Trophoblast cell (in vitro differentiated cells and primary cell): ENCODE data around the gene NTNG1.

ENCODE experiments used
- DNase-seq, 2 donors: peaks; one replicate each; pipeline ENCODE4 v3.0.0-alpha.2; 2016
- H2AFZ ChIP-seq: 2 replicates; pipeline ENCODE4 v1.6.1; 2013; ENCODE audit warnings: low read length, moderate library complexity, mild to moderate bottlenecking; ENCODE audit not compliant: insufficient read depth, poor library complexity
- H2AK5ac ChIP-seq: 2 replicates; pipeline ENCODE4 v1.6.1; 2013; ENCODE audit warnings: mild to moderate bottlenecking, low read length
- H2BK120ac ChIP-seq: 2 replicates; pipeline ENCODE4 v1.6.1; 2013; ENCODE audit warnings: low read length, mild to moderate bottlenecking, moderate library complexity; ENCODE audit not compliant: insufficient read depth, poor library complexity
- H2BK12ac ChIP-seq: 2 replicates; pipeline ENCODE4 v1.6.1; 2013; ENCODE audit warnings: mild to moderate bottlenecking, low read length, moderate library complexity
- H2BK5ac ChIP-seq: 2 replicates; pipeline ENCODE4 v1.6.1; 2013; ENCODE audit warnings: low read length, low read depth, moderate library complexity, mild to moderate bottlenecking; ENCODE audit not compliant: poor library complexity
- H3K14ac ChIP-seq: 2 replicates; pipeline ENCODE4 v1.6.1; 2013; ENCODE audit warnings: mild to moderate bottlenecking, low read length
- H3K18ac ChIP-seq: 2 replicates; pipeline ENCODE4 v1.6.1; 2013; ENCODE audit warnings: mild to moderate bottlenecking, low read length
- H3K23ac ChIP-seq: 2 replicates; pipeline ENCODE4 v1.6.1; 2013; ENCODE audit warnings: low read length
- H3K27ac ChIP-seq: 2 replicates; pipeline ENCODE4 v1.5.1; 2013; ENCODE audit warnings: low read depth, mild to moderate bottlenecking, inconsistent platforms, low read length, moderate library complexity
- H3K27me3 ChIP-seq: 2 replicates; pipeline ENCODE4 v1.6.1; 2013; ENCODE audit warnings: inconsistent platforms, mild to moderate bottlenecking, low read length, moderate library complexity; ENCODE audit not compliant: insufficient read depth
- H3K36me3 ChIP-seq, 2 experiments: 1 replicate in 1 of 2; 2 replicates in 1 of 2; pipeline ENCODE4 v1.6.1; 2013; ENCODE audit warnings: low read length in 2 of 2, mild to moderate bottlenecking in 2 of 2, moderate library complexity in 1 of 2; ENCODE audit not compliant: insufficient read depth in 2 of 2, control insufficient read depth in 1 of 2
- H3K4ac ChIP-seq: 2 replicates; pipeline ENCODE4 v1.6.1; 2013; ENCODE audit warnings: low read depth, mild to moderate bottlenecking, low read length, moderate library complexity
- H3K4me1 ChIP-seq, 2 experiments: 1 replicate in 1 of 2; 2 replicates in 1 of 2; pipeline ENCODE4 v1.6.1; 2013; ENCODE audit warnings: low read length in 2 of 2, mild to moderate bottlenecking in 2 of 2, moderate library complexity in 1 of 2; ENCODE audit not compliant: insufficient read depth in 2 of 2, control insufficient read depth in 1 of 2
- H3K4me2 ChIP-seq: 2 replicates; pipeline ENCODE4 v1.6.1; 2013; ENCODE audit warnings: inconsistent platforms, mild to moderate bottlenecking, low read length, moderate library complexity
- H3K4me3 ChIP-seq: 2 replicates; pipeline ENCODE4 v1.5.1; 2013; ENCODE audit warnings: mild to moderate bottlenecking, low read depth, low read length, inconsistent platforms
- H3K79me1 ChIP-seq: one replicate; pipeline ENCODE4 v1.6.1; 2013; ENCODE audit warnings: low read length
- H3K79me2 ChIP-seq: 2 replicates; pipeline ENCODE4 v1.6.1; 2013; ENCODE audit warnings: low read length, mild to moderate bottlenecking; ENCODE audit not compliant: control insufficient read depth, insufficient read depth, poor library complexity
- H3K9ac ChIP-seq: 2 replicates; pipeline ENCODE4 v1.6.1; 2013; ENCODE audit warnings: mild to moderate bottlenecking, low read length
- H3K9me3 ChIP-seq: 2 replicates; pipeline ENCODE4 v1.6.1; 2013; ENCODE audit warnings: low read depth, mild to moderate bottlenecking, control low read depth, inconsistent platforms, low read length; ENCODE audit not compliant: insufficient read depth
- H4K12ac ChIP-seq: 2 replicates; pipeline ENCODE4 v1.6.1; 2013; ENCODE audit warnings: low read depth, mild to moderate bottlenecking, low read length, moderate library complexity
- H4K8ac ChIP-seq: 2 replicates; pipeline ENCODE4 v1.6.1; 2013; ENCODE audit warnings: low read depth, mild to moderate bottlenecking, low read length, moderate library complexity
- H4K91ac ChIP-seq: one replicate; pipeline ENCODE4 v1.6.1; 2013; ENCODE audit warnings: low read depth, mild to moderate bottlenecking, low read length, moderate library complexity
- WGBS: extraction: QIAGEN DNeasy Blood & Tissue Kit; methylation state at CpG from one replicate; pipeline ENCODE4 v1.1.7; 2013; ENCODE audit warnings: missing lambda C conversion rate; ENCODE audit not compliant: insufficient read length, insufficient coverage; ENCODE audit errors: extremely low coverage; 5-methylcytosine and 5-hydroxymethylcytosine counted together

NTNG1 gene

DNA sequence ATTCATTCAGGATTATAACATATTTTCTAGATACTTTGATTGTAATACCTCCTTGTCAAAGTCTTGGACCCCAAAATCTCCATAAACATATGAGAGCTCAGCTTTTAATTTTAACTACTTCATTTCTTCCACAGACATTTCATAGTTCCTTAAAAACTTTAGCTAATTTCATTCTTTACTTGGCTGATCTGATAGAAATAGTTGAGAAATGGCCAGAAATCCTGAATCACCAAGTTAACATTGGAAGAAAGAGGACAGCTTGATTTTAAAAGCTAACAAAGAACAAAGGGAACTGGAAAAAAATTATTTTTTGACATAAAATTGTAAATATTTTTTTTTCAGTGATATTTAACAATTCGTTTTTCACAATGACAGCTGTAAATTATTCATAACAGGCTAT, 216.5 kb downstream of the NTNG1 start:
- Histone ChIP-seq H3K4me1 (no peaks in the 10 kb centered on the region), H3K4me2 (no peak overlapping the region), H2BK12ac (no peak overlapping the region), H3K79me1 (no peaks in the 10 kb centered on the region), H3K23ac (no peak overlapping the region), H3K18ac (no peak overlapping the region), H3K4ac (no peak overlapping the region), H3K27ac (no peak overlapping the region), H2AFZ (no peak overlapping the region), H2BK5ac (no peak overlapping the region), H3K27me3 (no peaks in the 10 kb centered on the region), H3K14ac (no peak overlapping the region), H2BK120ac (no peak overlapping the region), H4K12ac (no peak overlapping the region), H4K8ac (no peak overlapping the region), H3K4me3 (no peak overlapping the region), H2AK5ac (no peak overlapping the region), H3K36me3 (no peaks in the 10 kb centered on the region), H4K91ac (no peak overlapping the region), H3K9ac (no peak overlapping the region), H3K79me2 (no peaks in the 10 kb centered on the region), H3K9me3 (no peaks in the 10 kb centered on the region)
- no peak for DNase-seq
- WGBS: no CpG with 5 or more reads among the region's 1 CpG

DNA sequence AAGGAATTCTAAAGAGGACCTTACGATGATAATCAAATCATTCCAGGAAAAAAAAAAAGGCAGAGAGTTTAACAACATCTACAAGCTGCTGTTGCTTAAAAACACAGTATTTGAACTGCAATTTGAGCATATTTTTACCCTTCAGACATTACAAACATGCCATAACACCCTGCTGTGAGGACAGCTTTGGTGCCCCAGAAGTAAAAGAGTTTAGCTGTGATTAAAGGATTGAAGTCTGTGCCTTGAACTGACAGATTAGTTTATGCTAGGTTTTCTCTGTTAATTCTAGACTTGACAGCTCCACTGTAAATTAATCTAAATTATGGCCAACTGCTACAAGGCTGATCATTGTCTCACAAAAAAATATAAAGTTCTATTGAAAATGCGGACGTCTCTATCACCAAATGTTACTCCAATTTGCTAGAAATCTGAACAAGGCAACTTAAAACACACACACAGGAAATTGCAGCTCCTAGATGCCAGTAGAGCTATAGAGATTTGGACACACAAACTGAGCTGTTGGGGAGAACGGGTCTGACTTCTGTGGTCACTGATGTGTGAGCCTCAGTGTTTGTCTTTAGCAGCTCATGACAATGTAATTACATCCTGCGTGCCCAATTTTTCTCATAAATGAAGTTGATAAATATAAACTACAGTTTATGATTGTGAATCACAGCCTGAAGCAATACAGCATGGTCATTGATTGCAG, 217.9 kb downstream of the NTNG1 start:
- WGBS: no CpG with 5 or more reads among the region's 5 CpGs
- Histone ChIP-seq H3K79me2 (no peaks in the 10 kb centered on the region), H3K4me1 (no peaks in the 10 kb centered on the region), H3K4ac (no peak overlapping the region), H4K12ac (no peak overlapping the region), H2AFZ (no peak overlapping the region), H4K91ac (no peak overlapping the region), H3K36me3 (no peaks in the 10 kb centered on the region), H2BK5ac (no peak overlapping the region), H2AK5ac (no peak overlapping the region), H2BK120ac (no peak overlapping the region), H3K14ac (no peak overlapping the region), H3K23ac (no peak overlapping the region), H3K18ac (no peak overlapping the region), H3K9ac (no peak overlapping the region), H3K79me1 (no peaks in the 10 kb centered on the region), H3K27ac (no peak overlapping the region), H4K8ac (no peak overlapping the region), H3K4me3 (no peak overlapping the region), H2BK12ac (no peak overlapping the region), H3K4me2 (no peak overlapping the region), H3K27me3 (no peaks in the 10 kb centered on the region), H3K9me3 (no peaks in the 10 kb centered on the region)
- DNase-seq: no peak

DNA sequence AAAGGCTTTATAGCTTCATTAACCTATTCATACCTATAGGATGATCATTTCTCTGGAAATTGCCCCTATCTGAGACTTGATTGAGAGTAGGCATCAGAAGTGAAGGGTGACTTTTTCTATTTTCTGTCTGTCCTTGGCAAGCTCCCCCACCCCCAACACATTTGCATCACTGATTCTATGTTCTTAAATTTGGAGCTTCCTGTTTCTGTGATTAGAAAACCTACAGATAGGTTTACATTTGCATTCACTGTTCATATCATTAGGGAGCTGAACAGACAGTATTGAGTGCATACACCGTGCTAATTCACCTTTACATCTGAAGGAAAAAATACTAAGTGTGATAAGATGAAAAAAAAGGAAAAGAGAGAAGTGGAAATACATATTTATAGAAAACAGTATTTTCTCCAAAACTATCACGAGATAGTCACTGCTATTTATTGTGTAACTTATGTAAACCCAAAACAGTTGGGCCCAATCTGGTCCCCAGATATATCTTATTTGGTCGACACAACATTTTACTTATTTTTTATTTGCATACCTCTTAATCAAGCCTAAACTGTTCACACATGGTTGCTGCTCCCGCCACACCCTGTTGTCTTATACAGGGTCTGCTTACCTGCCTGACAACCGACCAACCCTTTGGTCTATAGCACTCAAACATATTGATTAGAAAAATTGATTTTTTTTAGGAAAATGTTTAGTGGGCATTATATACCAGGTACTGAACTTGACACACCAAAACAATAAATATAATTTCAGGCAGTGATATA, 218.8 kb downstream of the NTNG1 start:
- H3K23ac ChIP-seq: no peak overlapping the region
- no peak overlapping the region for H2BK5ac ChIP-seq
- WGBS: no CpG with 5 or more reads among the region's 5 CpGs

DNA sequence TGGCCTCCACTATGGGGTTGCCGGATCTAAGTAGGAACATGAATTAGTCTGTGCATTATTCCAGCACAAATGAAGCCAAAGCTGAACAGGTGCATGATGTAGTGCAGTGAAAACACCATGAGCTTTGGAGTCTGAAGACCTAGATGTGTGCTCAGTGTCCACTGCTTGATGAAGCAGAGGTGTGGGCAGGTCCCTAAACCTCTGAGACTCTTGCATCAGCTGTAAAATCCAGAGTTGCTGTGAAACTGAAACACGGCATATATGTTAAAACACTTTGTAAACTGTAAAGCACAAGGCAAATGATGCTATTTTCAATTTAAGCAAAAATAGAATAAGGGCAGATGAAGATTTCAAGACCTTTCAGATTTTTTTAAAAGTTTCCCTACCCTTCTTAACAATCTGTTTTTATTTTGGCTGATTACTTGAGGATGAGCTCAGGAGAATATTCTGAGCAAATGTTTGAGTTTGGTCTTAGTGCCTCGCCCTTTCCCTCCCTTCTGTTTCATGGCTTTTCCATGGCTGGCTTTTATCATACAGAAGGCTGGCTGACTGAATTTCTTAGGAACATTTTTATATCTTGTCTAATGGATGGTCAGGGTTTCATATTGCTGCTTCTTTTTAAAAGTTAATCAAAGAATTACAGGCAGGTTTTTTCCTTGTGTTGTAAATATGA, 221.8 kb downstream of the NTNG1 start:
- no peak overlapping the region for H2AFZ ChIP-seq
- H2BK12ac ChIP-seq: no peak overlapping the region
- no peak overlapping the region for H3K4me3 ChIP-seq
- H4K91ac ChIP-seq: no peak overlapping the region
- H3K27me3 ChIP-seq: no peaks in the 10 kb centered on the region
- no peak overlapping the region for H3K18ac ChIP-seq
- H3K27ac ChIP-seq: no peak overlapping the region
- no peaks in the 10 kb centered on the region for H3K9me3 ChIP-seq
- H3K14ac ChIP-seq: no peak overlapping the region
- no peaks in the 10 kb centered on the region for H3K4me1 ChIP-seq
- no peak overlapping the region for H2BK120ac ChIP-seq
- no peak overlapping the region for H4K8ac ChIP-seq
- no peak overlapping the region for H3K9ac ChIP-seq
- H2AK5ac ChIP-seq: no peak overlapping the region
- H4K12ac ChIP-seq: no peak overlapping the region
- H3K4me2 ChIP-seq: no peak overlapping the region
- WGBS: no CpG with 5 or more reads among the region's 3 CpGs
- no peaks in the 10 kb centered on the region for H3K79me2 ChIP-seq
- no peak overlapping the region for H2BK5ac ChIP-seq
- H3K23ac ChIP-seq: no peak overlapping the region
- H3K36me3 ChIP-seq: no peaks in the 10 kb centered on the region
- DNase-seq: no peak
- no peak overlapping the region for H3K4ac ChIP-seq
- H3K79me1 ChIP-seq: no peaks in the 10 kb centered on the region

More for the DNA sequence above, 218.8 kb downstream of the NTNG1 start:
- no peak for DNase-seq
- Histone ChIP-seq H3K9me3 (no peaks in the 10 kb centered on the region), H3K79me1 (no peaks in the 10 kb centered on the region), H3K4me1 (no peaks in the 10 kb centered on the region), H3K27me3 (no peaks in the 10 kb centered on the region), H3K9ac (no peak overlapping the region), H2AFZ (no peak overlapping the region), H4K12ac (no peak overlapping the region), H2AK5ac (no peak overlapping the region), H4K8ac (no peak overlapping the region), H3K36me3 (no peaks in the 10 kb centered on the region), H4K91ac (no peak overlapping the region), H2BK12ac (no peak overlapping the region), H3K18ac (no peak overlapping the region), H3K27ac (no peak overlapping the region), H3K79me2 (no peaks in the 10 kb centered on the region), H3K4me3 (no peak overlapping the region), H3K4ac (no peak overlapping the region), H2BK120ac (no peak overlapping the region), H3K14ac (no peak overlapping the region), H3K4me2 (no peak overlapping the region)
